ENCODE data around the gene FAM200C.

The FAM200C gene

GRCh38 chr5:160378330-160378729 lies 21.5 kb downstream of the FAM200C start:
- no peaks in the 10 kb centered on the region for H3K4me1 ChIP-seq (ENCODE audit: control insufficient read depth, insufficient read depth, low read length)
- no peaks in the 10 kb centered on the region for H3K36me3 ChIP-seq (ENCODE audit: insufficient read depth, low read length)
- peaks cover 22% of the 10 kb centered on the region for H3K27me3 ChIP-seq (ENCODE audit: control insufficient read depth, insufficient read depth, low read length)
- no peak overlapping the region for H3K9ac ChIP-seq (ENCODE audit: low read depth, low read length)
- H3K4me3 ChIP-seq (ENCODE audit: low read length), result no peak overlapping the region
- no peak overlapping the region for H3K4me2 ChIP-seq (ENCODE audit: low read length)
- H3K9me3 ChIP-seq (replicated peaks; ENCODE audit: low read length), result no peaks in the 10 kb centered on the region

DNA sequence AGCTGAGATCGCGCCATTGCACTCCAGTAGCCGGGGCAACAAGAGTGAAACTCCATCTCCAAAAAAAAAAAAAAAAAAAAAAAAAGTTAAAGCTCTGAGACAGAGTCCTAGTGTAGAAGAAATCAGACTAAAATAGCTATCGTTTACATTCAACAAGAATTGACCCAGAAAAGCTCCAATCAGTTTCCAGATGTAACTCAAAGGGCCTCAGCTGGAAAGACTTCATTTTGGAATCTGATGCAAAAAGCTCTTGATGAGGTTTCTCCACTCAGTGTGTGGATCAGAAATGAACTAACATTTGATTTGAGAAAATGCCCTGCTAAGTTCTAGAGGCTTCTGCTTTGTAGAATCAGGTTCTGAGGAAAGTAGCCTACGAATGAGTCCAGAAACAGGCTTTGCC lies 22.2 kb downstream of the FAM200C start:
- Histone ChIP-seq H3K4me1 (ENCODE audit: control insufficient read depth, insufficient read depth, low read length) (no peaks in the 10 kb centered on the region), H3K4me2 (ENCODE audit: low read length) (no peak overlapping the region), H3K9me3 (replicated peaks; ENCODE audit: low read length) (no peaks in the 10 kb centered on the region), H3K4me3 (ENCODE audit: low read length) (no peak overlapping the region), H3K27me3 (ENCODE audit: control insufficient read depth, insufficient read depth, low read length) (peaks cover 29% of the 10 kb centered on the region), H3K36me3 (ENCODE audit: insufficient read depth, low read length) (no peaks in the 10 kb centered on the region), H3K9ac (ENCODE audit: low read depth, low read length) (no peak overlapping the region)

GRCh38 chr5:160376416-160376815 lies 23.4 kb downstream of the FAM200C start:
- no peak overlapping the region for H3K4me3 ChIP-seq (ENCODE audit: low read length)
- no peak overlapping the region for H3K4me2 ChIP-seq (ENCODE audit: low read length)
- no peaks in the 10 kb centered on the region for H3K36me3 ChIP-seq (ENCODE audit: insufficient read depth, low read length)
- no peaks in the 10 kb centered on the region for H3K9me3 ChIP-seq (replicated peaks; ENCODE audit: low read length)
- no peaks in the 10 kb centered on the region for H3K4me1 ChIP-seq (ENCODE audit: control insufficient read depth, insufficient read depth, low read length)
- H3K9ac ChIP-seq (ENCODE audit: low read depth, low read length), result no peak overlapping the region
- peaks cover 39% of the 10 kb centered on the region for H3K27me3 ChIP-seq (ENCODE audit: control insufficient read depth, insufficient read depth, low read length)

DNA sequence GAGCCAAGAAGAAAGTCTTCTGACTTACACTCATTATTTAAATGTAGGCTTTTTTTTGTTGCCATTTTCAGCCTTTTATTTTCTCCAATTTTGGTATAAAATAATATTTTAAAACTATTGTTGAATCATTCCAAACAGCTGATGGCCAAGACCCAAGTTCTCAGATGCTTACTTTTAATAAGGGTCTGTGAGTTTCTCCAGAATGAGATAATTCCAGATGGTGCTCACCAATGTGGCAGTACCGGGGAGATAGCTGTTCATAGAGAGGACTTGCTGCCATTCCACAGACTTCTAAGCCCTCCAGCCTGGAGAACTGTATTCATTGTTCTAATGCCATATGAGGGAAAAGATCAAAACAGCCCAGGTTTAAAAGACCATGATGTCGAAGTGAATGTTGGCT lies 24.2 kb downstream of the FAM200C start:
- Histone ChIP-seq H3K4me2 (ENCODE audit: low read length) (no peak overlapping the region), H3K9me3 (replicated peaks; ENCODE audit: low read length) (no peaks in the 10 kb centered on the region), H3K4me1 (ENCODE audit: control insufficient read depth, insufficient read depth, low read length) (peaks cover 2% of the 10 kb centered on the region), H3K9ac (ENCODE audit: low read depth, low read length) (no peak overlapping the region), H3K4me3 (ENCODE audit: low read length) (no peak overlapping the region), H3K27me3 (ENCODE audit: control insufficient read depth, insufficient read depth, low read length) (peaks cover 44% of the 10 kb centered on the region), H3K36me3 (ENCODE audit: insufficient read depth, low read length) (no peaks in the 10 kb centered on the region)

GRCh38 chr5:160375166-160375565 lies 24.7 kb downstream of the FAM200C start:
- no peak overlapping the region for H3K4me2 ChIP-seq (ENCODE audit: low read length)
- peaks cover 45% of the 10 kb centered on the region for H3K27me3 ChIP-seq (ENCODE audit: control insufficient read depth, insufficient read depth, low read length)
- no peaks in the 10 kb centered on the region for H3K36me3 ChIP-seq (ENCODE audit: insufficient read depth, low read length)
- H3K4me3 ChIP-seq (ENCODE audit: low read length), result no peak overlapping the region
- H3K9ac ChIP-seq (ENCODE audit: low read depth, low read length), result no peak overlapping the region
- no peaks in the 10 kb centered on the region for H3K9me3 ChIP-seq (replicated peaks; ENCODE audit: low read length)
- H3K4me1 ChIP-seq (ENCODE audit: control insufficient read depth, insufficient read depth, low read length), result peaks cover 6% of the 10 kb centered on the region

- Histone ChIP-seq H3K27me3 (ENCODE audit: control insufficient read depth, insufficient read depth, low read length) (peaks cover 48% of the 10 kb centered on the region), H3K9ac (ENCODE audit: low read depth, low read length) (no peak overlapping the region), H3K36me3 (ENCODE audit: insufficient read depth, low read length) (no peaks in the 10 kb centered on the region), H3K4me3 (ENCODE audit: low read length) (no peak overlapping the region), H3K9me3 (replicated peaks; ENCODE audit: low read length) (no peaks in the 10 kb centered on the region), H3K4me2 (ENCODE audit: low read length) (no peak overlapping the region), H3K4me1 (ENCODE audit: control insufficient read depth, insufficient read depth, low read length) (peaks cover 9% of the 10 kb centered on the region)
Measured at GRCh38 chr5:160371294-160371693, 28.6 kb downstream of the FAM200C start.

- Histone ChIP-seq H3K27me3 (ENCODE audit: control insufficient read depth, insufficient read depth, low read length) (peaks cover 48% of the 10 kb centered on the region), H3K4me1 (ENCODE audit: control insufficient read depth, insufficient read depth, low read length) (peaks cover 9% of the 10 kb centered on the region), H3K36me3 (ENCODE audit: insufficient read depth, low read length) (no peaks in the 10 kb centered on the region), H3K4me3 (ENCODE audit: low read length) (peak overlapping the region; percentile 71), H3K9me3 (replicated peaks; ENCODE audit: low read length) (no peaks in the 10 kb centered on the region), H3K4me2 (ENCODE audit: low read length) (peak overlapping the region; percentile 89), H3K9ac (ENCODE audit: low read depth, low read length) (peak overlapping the region; percentile 55)
Measured at GRCh38 chr5:160370713-160371034, 29.2 kb downstream of the FAM200C start.

- Histone ChIP-seq H3K9me3 (replicated peaks; ENCODE audit: low read length) (no peaks in the 10 kb centered on the region), H3K4me2 (ENCODE audit: low read length) (peak within 1 kb of the TSS; percentile 89), H3K27me3 (ENCODE audit: control insufficient read depth, insufficient read depth, low read length) (peaks cover 44% of the 10 kb centered on the region), H3K4me3 (ENCODE audit: low read length) (peak within 1 kb of the TSS; percentile 71), H3K4me1 (ENCODE audit: control insufficient read depth, insufficient read depth, low read length) (peaks cover 9% of the 10 kb centered on the region), H3K9ac (ENCODE audit: low read depth, low read length) (peak within 1 kb of the TSS; percentile 55), H3K36me3 (ENCODE audit: insufficient read depth, low read length) (no peaks in the 10 kb centered on the region)
Measured at GRCh38 chr5:160369990-160370712, 29.7 kb downstream of the FAM200C start, which contains the start of gene C1QTNF2. Gene C1QTNF2, minus strand, starts transcription at chr5:160370626. Its CDS starts 15,615 bp downstream, at chr5:160355011.

GRCh38 chr5:160367885-160368284 lies 32.0 kb downstream of the FAM200C start:
- Histone ChIP-seq H3K9me3 (replicated peaks; ENCODE audit: low read length) (no peaks in the 10 kb centered on the region), H3K4me3 (ENCODE audit: low read length) (no peak overlapping the region), H3K9ac (ENCODE audit: low read depth, low read length) (no peak overlapping the region), H3K4me2 (ENCODE audit: low read length) (no peak overlapping the region), H3K27me3 (ENCODE audit: control insufficient read depth, insufficient read depth, low read length) (peaks cover 22% of the 10 kb centered on the region), H3K4me1 (ENCODE audit: control insufficient read depth, insufficient read depth, low read length) (peaks cover 17% of the 10 kb centered on the region), H3K36me3 (ENCODE audit: insufficient read depth, low read length) (no peaks in the 10 kb centered on the region)

DNA sequence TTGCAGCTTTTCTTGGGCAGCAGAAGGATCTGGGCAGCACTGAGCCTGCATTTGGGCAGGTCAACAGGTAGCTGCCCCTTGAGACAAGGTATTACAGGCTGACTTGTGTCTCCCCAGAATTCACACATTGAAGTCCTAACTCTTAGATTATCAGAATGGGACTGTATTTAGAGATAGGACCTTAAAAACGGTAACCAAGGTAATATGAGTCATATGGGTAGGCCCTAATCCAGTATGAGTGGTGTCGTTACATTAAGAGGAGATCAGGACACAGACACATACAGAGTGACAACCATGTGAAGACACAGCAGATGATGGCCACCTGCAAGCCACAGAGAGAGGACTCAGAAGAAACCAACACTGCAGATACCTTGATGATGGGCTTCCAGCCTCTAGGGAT lies 32.6 kb downstream of the FAM200C start:
- Histone ChIP-seq H3K9me3 (replicated peaks; ENCODE audit: low read length) (no peaks in the 10 kb centered on the region), H3K4me2 (ENCODE audit: low read length) (no peak overlapping the region), H3K27me3 (ENCODE audit: control insufficient read depth, insufficient read depth, low read length) (peaks cover 16% of the 10 kb centered on the region), H3K36me3 (ENCODE audit: insufficient read depth, low read length) (no peaks in the 10 kb centered on the region), H3K4me1 (ENCODE audit: control insufficient read depth, insufficient read depth, low read length) (peaks cover 18% of the 10 kb centered on the region), H3K9ac (ENCODE audit: low read depth, low read length) (no peak overlapping the region), H3K4me3 (ENCODE audit: low read length) (no peak overlapping the region)

DNA sequence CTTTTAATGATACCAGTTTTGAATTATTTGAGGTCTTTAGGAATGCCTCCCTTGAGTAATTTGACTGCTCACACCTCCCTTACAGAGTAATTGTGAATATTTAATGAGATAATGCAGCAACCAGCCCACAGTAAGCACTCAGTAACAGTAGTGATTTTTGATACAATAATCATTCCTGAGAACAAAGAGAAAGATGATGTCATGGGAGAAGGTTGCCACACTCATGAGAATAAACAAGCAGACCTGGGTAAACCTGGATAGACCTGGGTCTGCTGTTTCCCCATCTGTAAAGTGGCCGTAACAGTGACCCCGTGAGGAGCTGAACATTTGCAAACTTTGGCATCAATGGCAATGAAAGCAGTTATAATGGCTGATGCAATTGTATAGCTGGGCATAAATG lies 33.6 kb downstream of the FAM200C start:
- no peak overlapping the region for H3K9ac ChIP-seq (ENCODE audit: low read depth, low read length)
- no peak overlapping the region for H3K4me2 ChIP-seq (ENCODE audit: low read length)
- H3K36me3 ChIP-seq (ENCODE audit: insufficient read depth, low read length), result no peaks in the 10 kb centered on the region
- H3K4me3 ChIP-seq (ENCODE audit: low read length), result no peak overlapping the region
- H3K4me1 ChIP-seq (ENCODE audit: control insufficient read depth, insufficient read depth, low read length), result peaks cover 21% of the 10 kb centered on the region
- H3K27me3 ChIP-seq (ENCODE audit: control insufficient read depth, insufficient read depth, low read length), result peaks cover 9% of the 10 kb centered on the region
- no peaks in the 10 kb centered on the region for H3K9me3 ChIP-seq (replicated peaks; ENCODE audit: low read length)

DNA sequence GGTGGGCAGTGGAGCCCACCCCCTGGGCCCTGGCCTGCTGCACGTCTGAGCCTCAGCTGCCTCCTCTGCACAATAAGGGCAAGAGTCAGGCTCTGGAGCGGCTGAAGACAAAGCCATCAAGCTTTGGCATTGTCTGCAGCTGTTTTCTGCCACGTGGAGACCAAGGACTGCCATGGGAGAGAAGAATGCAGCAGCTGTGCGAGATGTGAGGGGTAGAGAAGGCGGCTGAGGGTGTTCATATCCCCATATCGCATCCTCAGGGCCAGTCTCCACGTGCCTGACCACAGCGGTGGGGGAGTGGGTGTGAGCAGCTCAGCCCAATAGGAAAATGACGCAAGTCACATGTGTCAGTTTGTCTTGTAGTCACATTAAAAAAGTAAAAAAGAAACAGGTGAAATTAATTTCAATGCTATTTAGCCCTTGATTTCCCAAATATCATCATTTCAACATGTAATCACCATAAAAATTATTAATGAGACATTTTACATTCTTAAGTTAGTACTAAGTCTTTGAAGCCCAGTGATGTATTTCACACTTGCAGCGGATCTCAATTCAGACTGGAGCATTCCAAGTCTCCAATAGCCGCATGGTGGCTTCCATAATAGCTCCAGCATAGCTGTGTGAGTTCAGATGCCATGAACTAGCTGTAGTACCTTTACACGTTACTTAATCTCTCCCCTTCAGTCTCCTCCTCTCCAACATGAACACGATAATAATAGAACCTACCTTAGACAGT lies 36.0 kb downstream of the FAM200C start:
- H3K27me3 ChIP-seq (ENCODE audit: control insufficient read depth, insufficient read depth, low read length), result peaks cover 3% of the 10 kb centered on the region
- no peaks in the 10 kb centered on the region for H3K9me3 ChIP-seq (replicated peaks; ENCODE audit: low read length)
- H3K4me2 ChIP-seq (ENCODE audit: low read length), result no peak overlapping the region
- no peaks in the 10 kb centered on the region for H3K36me3 ChIP-seq (ENCODE audit: insufficient read depth, low read length)
- no peak overlapping the region for H3K9ac ChIP-seq (ENCODE audit: low read depth, low read length)
- no peak overlapping the region for H3K4me3 ChIP-seq (ENCODE audit: low read length)
- peaks cover 12% of the 10 kb centered on the region for H3K4me1 ChIP-seq (ENCODE audit: control insufficient read depth, insufficient read depth, low read length)
